Raji (cell line): ENCODE data around the gene LHPP.
A peak's percentile ranks its signal among the peaks of the same experiment; 100 is the strongest.

Experiments used
- POLR2A ChIP-seq: IDR thresholded peaks from 2 replicates; pipeline ENCODE4 v1.6.1; 2011; ENCODE audit warnings: low read depth, low read length, control low read depth; ENCODE audit not compliant: insufficient read depth

The LHPP gene

DNA sequence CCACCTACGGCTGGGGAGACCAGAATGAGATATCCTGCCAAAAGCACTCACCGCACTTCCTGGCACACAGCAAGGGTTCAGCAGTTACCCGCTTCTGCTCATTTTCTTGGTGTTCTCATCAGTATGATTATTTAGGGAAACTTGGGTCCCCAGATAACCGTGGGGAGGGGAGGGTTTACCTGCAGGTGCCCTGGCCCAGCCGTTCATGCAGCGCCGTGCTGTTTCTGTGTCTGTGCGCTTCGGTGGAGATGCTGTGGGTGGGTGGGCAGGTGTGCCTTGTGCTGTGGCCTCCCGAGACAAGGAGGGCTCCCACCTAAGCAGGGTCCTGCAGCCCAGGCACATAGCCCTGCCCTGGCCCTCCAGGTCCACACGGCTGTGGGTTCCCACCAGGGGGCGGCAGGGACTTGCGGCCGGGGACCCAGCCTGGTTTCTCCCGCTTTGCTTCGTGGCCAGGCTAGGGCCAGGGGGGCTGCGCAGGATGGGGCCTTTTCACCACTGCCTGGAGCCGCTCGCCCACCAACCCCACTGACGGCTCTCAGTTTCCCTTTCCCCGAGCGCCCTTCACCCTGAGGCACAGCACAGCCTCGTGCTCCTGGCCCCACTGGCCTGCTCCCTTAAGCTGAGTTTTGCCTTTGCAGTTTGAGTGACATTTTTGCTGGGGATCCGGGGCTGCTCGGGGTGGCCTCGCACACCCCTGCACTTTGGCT lies 78.5 kb downstream of the LHPP start:
- TF ChIP-seq POLR2A = peak; percentile 37; the same call in 1 of the 2 replicates

DNA sequence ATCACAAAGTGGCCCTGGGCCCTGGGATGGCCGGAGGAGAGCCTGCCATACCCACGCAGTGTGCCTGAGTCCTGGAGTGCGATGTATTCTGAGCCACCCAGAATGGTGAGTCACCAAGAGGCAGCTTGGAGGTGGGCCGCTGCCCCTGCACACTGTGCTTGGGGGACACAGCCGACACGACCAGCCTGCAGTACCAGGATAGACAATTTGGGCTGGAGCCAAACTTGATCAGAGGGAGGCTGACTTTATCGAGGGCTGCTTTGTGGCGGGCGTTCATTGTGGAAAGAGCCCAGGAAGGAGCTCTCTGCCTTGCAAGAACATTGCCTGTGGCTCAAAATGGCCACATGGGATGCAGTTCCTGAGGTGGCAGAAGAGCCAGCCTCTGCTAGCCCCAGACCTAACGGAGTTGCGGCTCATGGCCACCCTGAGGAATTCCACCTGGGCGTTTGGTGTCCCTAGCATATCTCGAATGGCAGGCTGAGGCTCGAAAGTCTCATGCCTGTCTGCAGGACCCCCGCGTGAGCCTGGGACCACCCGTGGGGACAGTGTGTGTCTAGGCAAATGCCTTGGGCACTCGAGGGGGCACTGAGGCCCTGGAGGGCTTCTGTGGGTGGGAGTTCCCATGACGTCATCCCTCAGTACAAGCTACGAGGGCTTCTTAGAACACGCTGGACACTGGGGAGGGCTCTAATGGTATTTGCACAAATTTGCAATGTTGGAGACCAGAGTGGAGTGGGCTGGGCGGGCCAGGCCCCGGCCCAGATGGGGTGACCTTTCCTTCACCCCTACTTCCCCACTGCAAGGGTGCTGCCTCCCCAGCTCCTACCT lies 79.7 kb downstream of the LHPP start:
- no peak for TF ChIP-seq POLR2A

DNA sequence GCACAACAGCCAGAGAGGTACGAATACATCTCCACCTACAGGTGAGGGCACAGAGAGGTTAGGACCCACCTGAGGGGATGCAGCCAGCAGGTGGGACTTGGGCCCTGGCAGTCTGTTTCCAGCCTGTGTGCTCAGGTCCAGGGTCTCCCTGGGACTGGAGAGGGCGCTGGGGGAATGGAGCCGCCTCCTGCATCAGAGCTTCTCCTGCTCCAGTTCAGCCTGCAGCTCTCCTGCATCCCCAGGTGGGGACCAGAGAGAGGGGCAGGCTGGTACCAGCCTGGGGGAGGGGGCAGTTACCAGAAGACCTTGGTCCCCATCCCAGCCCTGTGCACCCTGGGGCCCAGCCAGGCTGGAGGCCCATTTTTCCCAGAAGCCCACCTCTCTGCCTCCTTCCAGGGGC lies 80.7 kb downstream of the LHPP start:
- no peak for TF ChIP-seq POLR2A

DNA sequence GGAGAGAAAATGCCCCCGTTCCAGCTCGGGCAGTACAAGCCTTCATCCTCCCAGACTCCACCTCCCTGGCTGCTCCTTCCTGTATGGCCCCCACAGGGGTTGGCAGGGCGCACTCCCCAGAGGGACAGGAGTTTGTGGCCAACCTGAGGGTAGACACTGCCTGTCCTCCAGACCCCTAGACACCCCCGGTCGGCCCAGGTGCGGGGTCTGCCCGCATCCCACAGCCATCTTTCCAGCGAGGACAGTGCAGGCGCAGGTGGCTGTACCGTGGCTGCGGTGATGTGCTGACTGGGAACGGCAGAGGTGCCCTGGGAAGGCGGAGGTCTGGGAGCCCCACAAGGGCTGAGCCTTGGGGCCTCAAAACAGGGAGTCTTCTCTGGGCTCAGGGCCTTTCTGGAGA lies 81.5 kb downstream of the LHPP start:
- TF ChIP-seq POLR2A = no peak

DNA sequence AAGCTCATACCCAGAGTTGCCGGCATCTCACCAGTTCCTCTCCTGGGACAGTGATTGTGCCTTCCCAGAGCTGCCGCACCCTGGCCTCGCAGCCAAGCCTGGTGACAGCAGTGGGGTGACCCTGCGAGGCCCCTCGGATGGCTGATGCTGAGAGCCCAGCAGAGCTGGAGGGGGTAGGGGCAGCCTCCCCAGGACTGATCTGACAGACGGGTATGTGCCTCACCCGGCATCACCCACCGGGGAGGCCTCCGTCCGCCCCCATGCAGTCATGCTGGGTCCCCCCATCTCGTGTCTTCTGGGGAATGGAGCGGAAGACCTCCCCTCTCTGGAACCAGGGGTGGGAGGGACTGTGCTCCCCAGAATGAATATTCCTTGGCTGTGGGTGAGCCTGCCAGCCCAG lies 82.3 kb downstream of the LHPP start:
- TF ChIP-seq POLR2A = no peak

DNA sequence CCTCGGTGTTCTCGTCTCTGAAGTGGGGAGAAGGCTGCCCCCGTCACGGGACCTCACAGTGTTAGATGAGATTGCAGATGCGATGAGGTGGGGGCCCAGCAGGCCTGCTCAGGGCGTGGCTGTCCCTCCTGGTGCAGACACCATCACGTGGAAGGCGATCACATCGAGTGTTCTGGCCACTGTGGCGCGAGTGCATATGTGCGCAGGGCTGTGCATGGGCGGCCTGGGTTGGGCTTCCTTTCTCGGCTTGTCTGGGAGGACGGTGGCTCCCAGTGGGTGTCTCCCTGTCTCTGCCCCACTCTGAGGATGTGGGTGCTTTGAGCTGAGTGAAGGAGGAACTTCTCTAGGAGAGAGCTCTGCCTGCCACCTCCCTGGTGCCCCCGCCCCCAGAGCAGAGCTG lies 83.1 kb downstream of the LHPP start:
- TF ChIP-seq POLR2A = no peak

DNA sequence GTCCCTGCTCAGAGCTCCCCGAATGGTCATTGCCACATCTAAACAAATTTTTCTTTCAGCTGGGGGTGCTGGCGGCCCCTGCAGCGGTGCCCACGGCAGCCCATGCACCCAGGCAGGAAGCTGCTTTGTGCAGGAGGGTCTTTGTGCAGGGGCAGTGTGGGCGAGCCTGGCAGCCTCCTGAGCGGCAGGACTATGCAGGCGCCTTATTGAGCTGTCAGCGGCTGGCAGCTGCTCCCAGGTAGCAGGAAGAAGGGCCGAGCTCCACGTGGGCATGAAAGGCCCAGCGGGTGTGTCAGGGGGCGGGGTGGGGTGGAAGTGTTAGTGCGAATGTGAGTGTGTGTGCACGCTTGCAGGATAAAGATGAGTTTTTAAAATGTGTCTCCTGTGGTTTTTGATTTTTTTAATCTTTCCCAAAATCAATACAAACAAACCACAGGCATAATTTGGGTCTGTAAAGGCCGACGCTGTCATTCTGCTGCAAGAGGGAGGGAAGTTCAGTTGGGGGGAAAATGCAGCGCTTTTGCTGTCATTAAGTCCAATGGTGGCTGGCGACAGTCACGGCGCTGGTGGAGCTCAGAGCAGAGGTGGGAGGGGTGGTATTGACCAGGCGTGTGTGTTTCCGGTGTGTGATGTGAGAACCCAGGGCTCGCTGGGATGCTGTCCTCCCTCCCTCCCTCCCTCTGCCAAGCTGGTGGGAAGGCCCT lies 83.9 kb downstream of the LHPP start:
- no peak for TF ChIP-seq POLR2A

DNA sequence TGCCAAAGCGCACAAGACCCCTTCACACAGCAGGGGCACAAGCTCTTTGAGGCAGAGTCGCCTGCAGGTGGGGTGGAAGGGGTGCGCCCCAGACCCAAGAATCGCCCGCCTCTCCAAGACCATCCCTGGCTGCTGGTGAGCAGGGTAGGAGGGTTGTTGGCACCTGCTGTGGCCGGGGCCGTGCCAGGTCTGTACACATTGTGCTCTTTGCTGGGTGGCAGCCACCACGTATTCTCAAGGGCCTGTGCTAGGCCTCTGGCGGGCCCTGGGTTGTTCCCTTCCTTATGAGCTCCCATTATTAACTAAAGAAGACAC lies 84.4 kb downstream of the LHPP start:
- no peak for TF ChIP-seq POLR2A

DNA sequence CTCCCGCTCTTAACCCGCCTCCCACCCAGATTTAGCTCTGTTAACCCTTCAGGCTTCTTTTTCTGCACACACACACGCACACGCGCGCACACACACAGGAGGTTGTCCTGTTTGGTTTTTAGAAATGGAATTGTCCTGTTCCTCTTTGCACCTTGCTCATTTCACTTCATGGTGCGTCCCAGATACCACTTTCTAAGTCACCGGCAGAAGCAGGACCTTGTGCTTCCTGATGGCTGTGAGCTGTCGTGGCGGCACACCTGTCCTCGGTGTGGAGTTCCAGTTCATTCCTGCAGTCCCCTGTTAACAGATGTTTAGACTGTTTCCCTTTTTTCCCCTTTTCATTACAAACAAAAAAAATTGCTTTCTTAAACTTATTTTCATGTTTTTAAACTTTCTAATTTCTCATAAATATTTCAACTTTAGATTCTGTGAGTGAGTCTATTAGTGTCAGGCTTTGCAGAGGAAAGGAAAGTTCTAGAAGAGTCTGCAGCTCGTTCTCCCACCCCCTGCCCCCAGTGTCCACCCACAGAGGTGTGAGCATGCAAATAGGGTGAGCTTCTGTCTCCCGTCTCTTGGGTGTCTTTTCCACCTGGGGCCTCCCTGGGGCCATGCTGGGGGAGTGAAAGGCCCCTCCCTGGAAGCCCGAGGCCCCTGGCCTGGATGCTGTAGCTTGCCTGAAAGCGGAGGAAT lies 85.5 kb downstream of the LHPP start:
- TF ChIP-seq POLR2A = no peak

DNA sequence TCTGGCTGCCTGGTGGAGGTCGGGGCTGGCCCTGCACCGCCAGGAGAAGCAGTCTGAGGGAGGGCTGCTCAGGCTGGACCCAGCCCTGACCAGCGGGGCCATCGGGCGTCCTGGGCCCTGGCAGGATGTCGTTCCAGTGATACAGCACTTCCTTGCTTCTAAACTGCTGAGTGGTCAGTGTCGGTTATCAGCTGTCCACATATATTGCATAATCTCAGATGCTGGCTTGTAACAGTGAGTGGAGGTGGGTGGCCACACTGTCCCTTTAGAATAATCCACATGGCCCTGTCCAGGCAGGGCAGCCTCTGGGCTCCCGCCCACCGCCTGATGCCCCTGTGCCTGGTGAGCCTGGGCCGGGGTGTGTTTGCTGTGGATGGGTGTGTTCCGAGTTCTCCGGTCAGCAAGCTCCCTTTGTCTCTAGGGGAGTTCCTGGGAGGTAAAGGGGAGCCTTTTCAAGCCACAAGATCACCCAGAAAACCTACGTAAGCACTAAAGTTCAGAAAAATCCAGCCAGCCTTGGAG lies 86.1 kb downstream of the LHPP start:
- TF ChIP-seq POLR2A = no peak

DNA sequence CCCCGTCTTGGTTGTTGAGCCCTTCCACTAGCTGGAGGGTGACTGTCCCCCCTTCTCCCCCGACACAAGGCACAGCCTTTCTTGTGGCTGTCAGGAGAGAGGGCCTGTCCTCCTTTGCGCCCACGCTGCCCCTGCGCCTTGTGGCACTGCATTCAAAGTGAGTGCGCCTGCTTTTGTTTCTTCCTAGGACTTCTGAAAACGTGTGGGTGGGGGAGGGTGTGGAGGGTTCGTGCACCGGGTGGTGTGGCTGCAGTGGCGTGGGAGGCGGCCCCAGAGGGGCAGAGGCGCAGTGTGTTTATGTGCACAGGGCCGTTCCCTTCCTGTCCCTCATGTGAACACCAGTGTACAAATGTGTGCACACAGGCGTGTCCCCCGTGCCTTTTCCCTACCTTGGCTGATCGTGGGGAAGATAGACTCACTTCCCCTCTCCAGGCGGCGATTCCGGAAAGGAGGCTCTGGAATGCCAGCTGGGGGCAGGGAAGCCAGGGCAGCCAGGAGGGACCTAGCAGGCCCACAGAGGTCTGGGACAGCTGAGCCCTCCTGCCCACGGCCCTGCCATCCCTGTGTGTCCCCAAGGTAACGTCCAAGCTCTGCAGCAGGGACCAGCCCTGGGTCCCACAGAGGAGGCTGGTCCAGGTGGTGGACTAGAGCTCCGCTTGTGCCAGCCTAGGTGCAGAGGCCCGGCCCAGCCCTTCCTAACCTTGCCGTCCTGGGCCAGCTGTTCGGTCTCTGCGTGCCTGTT lies 88.8 kb downstream of the LHPP start:
- TF ChIP-seq POLR2A = no peak

DNA sequence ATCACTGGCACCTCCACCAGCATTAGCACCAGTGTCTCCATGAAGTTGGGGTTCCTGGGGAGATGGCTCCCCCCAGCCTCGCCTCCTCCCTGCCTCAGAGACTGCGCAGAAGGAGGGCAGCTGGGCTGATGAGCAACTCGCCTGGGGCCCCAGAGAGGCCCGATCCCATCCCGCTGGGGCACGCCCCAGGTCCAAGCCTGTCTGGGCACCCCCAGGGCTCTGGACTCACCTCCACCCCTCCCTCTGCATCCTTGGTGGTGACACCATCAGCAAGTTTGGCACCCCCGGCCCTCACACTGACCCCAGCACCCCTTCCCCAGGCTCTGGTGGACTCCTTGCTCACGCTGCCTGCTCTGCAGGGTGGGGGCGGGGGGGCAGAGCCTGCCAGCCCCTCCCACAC lies 89.5 kb downstream of the LHPP start:
- no peak for TF ChIP-seq POLR2A

DNA sequence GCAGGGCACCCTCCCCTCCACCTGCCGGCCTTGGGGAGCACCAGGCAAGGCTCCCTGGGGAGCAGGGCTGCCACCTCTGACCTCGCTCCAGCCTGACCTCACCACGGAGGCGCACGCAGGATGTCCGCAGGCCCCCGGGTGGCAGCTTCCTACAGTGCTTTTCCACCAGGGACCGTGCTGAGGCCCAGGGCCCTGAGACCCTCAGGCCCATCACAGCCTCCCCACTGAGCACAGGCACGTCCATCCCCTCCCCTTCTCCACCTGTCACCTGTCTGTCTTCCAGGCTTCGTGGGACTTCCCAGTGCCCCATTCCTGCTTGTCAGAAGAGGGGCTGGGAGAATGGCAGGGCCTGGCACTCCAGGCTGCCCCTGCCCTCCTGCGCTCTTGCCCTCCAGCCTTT lies 90.1 kb downstream of the LHPP start:
- no peak for TF ChIP-seq POLR2A

DNA sequence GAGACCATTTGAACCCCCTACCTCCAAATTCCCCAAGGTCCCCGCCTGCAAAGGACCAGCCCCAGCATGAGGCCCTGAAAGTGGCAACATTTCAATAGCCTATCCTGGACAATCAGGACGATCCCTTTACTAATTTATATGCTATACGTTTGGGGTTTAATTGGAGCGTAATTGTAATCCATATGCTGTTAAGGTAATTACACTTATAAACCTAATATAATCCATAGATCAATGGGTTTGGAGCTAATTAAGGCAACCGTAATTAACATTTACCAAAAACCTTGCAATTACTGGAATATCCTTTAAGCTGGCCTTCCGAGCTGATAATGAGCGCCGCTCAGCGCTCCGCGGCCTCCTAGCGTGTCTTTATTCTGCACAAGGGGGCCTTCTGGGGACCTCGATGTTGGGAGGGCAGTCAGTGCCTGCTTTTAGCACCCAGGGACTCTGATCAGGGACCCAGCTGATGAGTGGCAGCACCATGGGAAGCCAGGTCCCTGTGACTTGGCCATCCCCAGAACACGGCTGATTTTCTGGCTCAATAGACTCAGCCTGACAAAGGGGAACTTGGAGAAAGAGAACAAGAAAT lies 91.2 kb downstream of the LHPP start:
- no peak for TF ChIP-seq POLR2A
